Cardiac muscle cell (in vitro differentiated cells and primary cell): ENCODE results near the gene SATB1. TPM values are rescaled to one million over a fixed set of nuclear protein-coding genes. Genes with fewer than 3 reads are reported as not detected.

Source experiments
- DNase-seq, 2 donors: peaks; one replicate each; pipeline versions ENCODE4 v3.0.0 to v3.0.0-alpha.2; 2010 to 2017; ENCODE audit warnings: low read depth in 1 of 2, low spot score in 1 of 2
- H3K27ac ChIP-seq: fragments of 200-600 bp; sonication (generic); 2 replicates; pipeline ENCODE4 v1.5.1; 2016
- H3K27me3 ChIP-seq: fragments of 200-600 bp; sonication (generic); 2 replicates; pipeline ENCODE4 v1.6.0; 2016; ENCODE audit warnings: control low read depth
- H3K36me3 ChIP-seq: fragments of 200-600 bp; sonication (generic); 2 replicates; pipeline ENCODE4 v1.5.1; 2016; ENCODE audit warnings: control low read depth
- H3K4me1 ChIP-seq: fragments of 200-600 bp; sonication (generic); 2 replicates; pipeline ENCODE4 v1.8.1; 2017; ENCODE audit warnings: low read depth, mild to moderate bottlenecking, mixed run types
- H3K4me3 ChIP-seq: fragments of 200-600 bp; sonication (generic); 2 replicates; pipeline ENCODE4 v1.5.1; 2016; ENCODE audit warnings: mild to moderate bottlenecking
- H3K9me3 ChIP-seq: fragments of 200-600 bp; sonication (generic); 2 replicates; pipeline ENCODE4 v1.5.1; 2017; ENCODE audit warnings: low read depth, mild to moderate bottlenecking, control low read depth
- CTCF ChIP-seq: IDR thresholded peaks from 2 replicates; pipeline ENCODE4 v1.5.1; 2012; ENCODE audit warnings: low read depth, mild to moderate bottlenecking, low read length
- polyA plus RNA-seq: library from polyadenylated mRNA; unstranded; fragments of >200 nt; fragmentation: Nextera tagmentation; extraction: Ambion mirVana; gene quantifications from 2 replicates; pipeline ENCODE4 v1.2.1, GENCODE V29; 2016
- total RNA-seq: library from RNA; depleted of rRNA; stranded (reverse); fragments of >200 nt; gene quantifications from 2 replicates; pipeline ENCODE4 v1.2.3, GENCODE V29; 2016

SATB1 gene
- total and polyA plus RNA-seq, 2 experiments from 2014 or later = 15.9 to 52.2 TPM

- H3K27me3 ChIP-seq = no peaks in the 10 kb centered on the region
- H3K36me3 ChIP-seq = no peaks in the 10 kb centered on the region
- no peak overlapping the region for H3K4me3 ChIP-seq
- no peaks in the 10 kb centered on the region for H3K9me3 ChIP-seq
- DNase-seq = no peak
- TF ChIP-seq CTCF = no peak
- H3K4me1 ChIP-seq = peaks cover 3% of the 10 kb centered on the region
- H3K27ac ChIP-seq = no peak overlapping the region
These were observed 117.0 kb downstream of the SATB1 start for GRCh38 chr3:18308096-18308650.

GRCh38 chr3:18307529-18307928 is 117.6 kb downstream of the SATB1 start:
- H3K9me3 ChIP-seq = no peaks in the 10 kb centered on the region
- peaks cover 3% of the 10 kb centered on the region for H3K4me1 ChIP-seq
- no peak for TF ChIP-seq CTCF
- H3K27me3 ChIP-seq = no peaks in the 10 kb centered on the region
- no peaks in the 10 kb centered on the region for H3K36me3 ChIP-seq
- DNase-seq = no peak
- H3K27ac ChIP-seq = no peak overlapping the region
- H3K4me3 ChIP-seq = no peak overlapping the region

GRCh38 chr3:18302517-18302916 is 122.6 kb downstream of the SATB1 start:
- H3K4me3 ChIP-seq = no peak overlapping the region
- peak in 1 of 2 donors; percentile 43 for DNase-seq
- no peaks in the 10 kb centered on the region for H3K36me3 ChIP-seq
- no peaks in the 10 kb centered on the region for H3K9me3 ChIP-seq
- no peak for TF ChIP-seq CTCF
- H3K27me3 ChIP-seq = no peaks in the 10 kb centered on the region
- no peak overlapping the region for H3K27ac ChIP-seq
- H3K4me1 ChIP-seq = peaks cover 3% of the 10 kb centered on the region

GRCh38 chr3:18301781-18302180 is 123.4 kb downstream of the SATB1 start:
- no peaks in the 10 kb centered on the region for H3K27me3 ChIP-seq
- no peak for DNase-seq
- H3K9me3 ChIP-seq = no peaks in the 10 kb centered on the region
- no peak overlapping the region for H3K4me3 ChIP-seq
- no peak overlapping the region for H3K27ac ChIP-seq
- TF ChIP-seq CTCF = no peak
- H3K4me1 ChIP-seq = peaks cover 3% of the 10 kb centered on the region
- no peaks in the 10 kb centered on the region for H3K36me3 ChIP-seq

GRCh38 chr3:18300916-18301315 is 124.2 kb downstream of the SATB1 start:
- no peak for TF ChIP-seq CTCF
- H3K9me3 ChIP-seq = no peaks in the 10 kb centered on the region
- H3K36me3 ChIP-seq = no peaks in the 10 kb centered on the region
- H3K27ac ChIP-seq = no peak overlapping the region
- no peaks in the 10 kb centered on the region for H3K27me3 ChIP-seq
- H3K4me1 ChIP-seq = peaks cover 3% of the 10 kb centered on the region
- no peak for DNase-seq
- no peak overlapping the region for H3K4me3 ChIP-seq
